Ishikawa (cell line): ENCODE results near the gene NETO2.

Experiments used
- CEBPB ChIP-seq: IDR thresholded peaks from 2 replicates; pipeline ENCODE4 v1.6.1; 2012
- CREB1 ChIP-seq: IDR thresholded peaks from 2 replicates; pipeline ENCODE4 v1.6.1; 2012; ENCODE audit warnings: low read depth
- EGR1 ChIP-seq: IDR thresholded peaks from 2 replicates; pipeline ENCODE4 v1.6.1; 2012
- EP300 ChIP-seq: IDR thresholded peaks from 2 replicates; pipeline ENCODE4 v1.6.1; 2012; ENCODE audit warnings: borderline replicate concordance
- FOXM1 ChIP-seq: IDR thresholded peaks from 2 replicates; pipeline ENCODE4 v1.6.1; 2012; ENCODE audit warnings: low read depth, borderline replicate concordance
- NFIC ChIP-seq: IDR thresholded peaks from 2 replicates; pipeline ENCODE4 v1.6.1; 2012
- RAD21 ChIP-seq: IDR thresholded peaks from 2 replicates; pipeline ENCODE4 v1.6.1; 2012; ENCODE audit warnings: low read depth
- TAF1 ChIP-seq: IDR thresholded peaks from 2 replicates; pipeline ENCODE4 v1.6.1; 2012; ENCODE audit warnings: low read depth, mild to moderate bottlenecking
- TCF12 ChIP-seq: IDR thresholded peaks from 2 replicates; pipeline ENCODE4 v1.6.1; 2012; ENCODE audit warnings: low read depth
- TEAD4 ChIP-seq: IDR thresholded peaks from 2 replicates; pipeline ENCODE4 v1.6.1; 2012
- YY1 ChIP-seq: IDR thresholded peaks from 2 replicates; pipeline ENCODE4 v1.6.1; 2012; ENCODE audit warnings: low read depth
- ZBTB7A ChIP-seq: IDR thresholded peaks from 2 replicates; pipeline ENCODE4 v1.6.1; 2012; ENCODE audit warnings: low read depth
- TF ChIP-seq, protein P1 (sequence below): IDR thresholded peaks from 2 replicates; pipeline ENCODE4 v1.6.1; 2012; ENCODE audit warnings: low read depth, mild to moderate bottlenecking
- TF ChIP-seq, protein P2 (sequence below): IDR thresholded peaks from 2 replicates; pipeline ENCODE4 v1.6.1; 2012
- TF ChIP-seq, protein P3 (sequence below): IDR thresholded peaks from 2 replicates; pipeline ENCODE4 v1.6.1; 2012

Gene NETO2

GRCh38 chr16:47081115-47081514, 62.6 kb downstream of the NETO2 start:
- TF ChIP-seq RAD21 = no peak
- TF ChIP-seq TAF1 = no peak
- TF ChIP-seq, protein P1, sequence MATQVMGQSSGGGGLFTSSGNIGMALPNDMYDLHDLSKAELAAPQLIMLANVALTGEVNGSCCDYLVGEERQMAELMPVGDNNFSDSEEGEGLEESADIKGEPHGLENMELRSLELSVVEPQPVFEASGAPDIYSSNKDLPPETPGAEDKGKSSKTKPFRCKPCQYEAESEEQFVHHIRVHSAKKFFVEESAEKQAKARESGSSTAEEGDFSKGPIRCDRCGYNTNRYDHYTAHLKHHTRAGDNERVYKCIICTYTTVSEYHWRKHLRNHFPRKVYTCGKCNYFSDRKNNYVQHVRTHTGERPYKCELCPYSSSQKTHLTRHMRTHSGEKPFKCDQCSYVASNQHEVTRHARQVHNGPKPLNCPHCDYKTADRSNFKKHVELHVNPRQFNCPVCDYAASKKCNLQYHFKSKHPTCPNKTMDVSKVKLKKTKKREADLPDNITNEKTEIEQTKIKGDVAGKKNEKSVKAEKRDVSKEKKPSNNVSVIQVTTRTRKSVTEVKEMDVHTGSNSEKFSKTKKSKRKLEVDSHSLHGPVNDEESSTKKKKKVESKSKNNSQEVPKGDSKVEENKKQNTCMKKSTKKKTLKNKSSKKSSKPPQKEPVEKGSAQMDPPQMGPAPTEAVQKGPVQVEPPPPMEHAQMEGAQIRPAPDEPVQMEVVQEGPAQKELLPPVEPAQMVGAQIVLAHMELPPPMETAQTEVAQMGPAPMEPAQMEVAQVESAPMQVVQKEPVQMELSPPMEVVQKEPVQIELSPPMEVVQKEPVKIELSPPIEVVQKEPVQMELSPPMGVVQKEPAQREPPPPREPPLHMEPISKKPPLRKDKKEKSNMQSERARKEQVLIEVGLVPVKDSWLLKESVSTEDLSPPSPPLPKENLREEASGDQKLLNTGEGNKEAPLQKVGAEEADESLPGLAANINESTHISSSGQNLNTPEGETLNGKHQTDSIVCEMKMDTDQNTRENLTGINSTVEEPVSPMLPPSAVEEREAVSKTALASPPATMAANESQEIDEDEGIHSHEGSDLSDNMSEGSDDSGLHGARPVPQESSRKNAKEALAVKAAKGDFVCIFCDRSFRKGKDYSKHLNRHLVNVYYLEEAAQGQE = no peak
- TF ChIP-seq TEAD4 = no peak
- TF ChIP-seq EGR1 = no peak
- TF ChIP-seq, protein P2, sequence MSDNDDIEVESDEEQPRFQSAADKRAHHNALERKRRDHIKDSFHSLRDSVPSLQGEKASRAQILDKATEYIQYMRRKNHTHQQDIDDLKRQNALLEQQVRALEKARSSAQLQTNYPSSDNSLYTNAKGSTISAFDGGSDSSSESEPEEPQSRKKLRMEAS = no peak
- TF ChIP-seq EP300 = no peak
- no peak for TF ChIP-seq CEBPB
- no peak for TF ChIP-seq CREB1
- no peak for TF ChIP-seq YY1
- TF ChIP-seq, protein P3, sequence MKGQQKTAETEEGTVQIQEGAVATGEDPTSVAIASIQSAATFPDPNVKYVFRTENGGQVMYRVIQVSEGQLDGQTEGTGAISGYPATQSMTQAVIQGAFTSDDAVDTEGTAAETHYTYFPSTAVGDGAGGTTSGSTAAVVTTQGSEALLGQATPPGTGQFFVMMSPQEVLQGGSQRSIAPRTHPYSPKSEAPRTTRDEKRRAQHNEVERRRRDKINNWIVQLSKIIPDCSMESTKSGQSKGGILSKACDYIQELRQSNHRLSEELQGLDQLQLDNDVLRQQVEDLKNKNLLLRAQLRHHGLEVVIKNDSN = no peak
- no peak for TF ChIP-seq TCF12
- no peak for TF ChIP-seq NFIC
- TF ChIP-seq FOXM1 = no peak
- no peak for TF ChIP-seq ZBTB7A

GRCh38 chr16:47079860-47080259, 63.9 kb downstream of the NETO2 start:
- TF ChIP-seq TAF1 (no peak), NFIC (no peak), FOXM1 (no peak), TCF12 (no peak), CEBPB (no peak), ZBTB7A (no peak), CREB1 (no peak), TEAD4 (no peak), EGR1 (no peak), YY1 (no peak), RAD21 (no peak), EP300 (no peak)
- TF ChIP-seq, protein P3 = no peak
- TF ChIP-seq, protein P1 = no peak
- TF ChIP-seq, protein P2 = no peak

GRCh38 chr16:47073223-47074155, 70.3 kb downstream of the NETO2 start:
- TF ChIP-seq TAF1 = no peak

- no peak for TF ChIP-seq EP300
- no peak for TF ChIP-seq TCF12
Observed at GRCh38 chr16:47072158-47072557, 71.6 kb downstream of the NETO2 start.

GRCh38 chr16:47069841-47070584, 73.7 kb downstream of the NETO2 start:
- TF ChIP-seq TAF1 = no peak
- TF ChIP-seq NFIC = no peak
- TF ChIP-seq, protein P2 = no peak
- TF ChIP-seq EP300 = no peak
- TF ChIP-seq CEBPB = no peak
- no peak for TF ChIP-seq CREB1
- TF ChIP-seq RAD21 = no peak
- TF ChIP-seq TEAD4 = no peak
- TF ChIP-seq YY1 = no peak
- TF ChIP-seq EGR1 = no peak
- TF ChIP-seq, protein P1 = no peak
- no peak for TF ChIP-seq ZBTB7A
- TF ChIP-seq FOXM1 = no peak
- TF ChIP-seq TCF12 = no peak
- TF ChIP-seq, protein P3 = no peak
